ENCODE measurements around the gene KAT8. TPM values are rescaled to one million over a fixed set of nuclear protein-coding genes. Genes with fewer than 3 reads are reported as not detected.

KAT8 gene
- total RNA-seq, 1 donor = 24.6 TPM

DNA sequence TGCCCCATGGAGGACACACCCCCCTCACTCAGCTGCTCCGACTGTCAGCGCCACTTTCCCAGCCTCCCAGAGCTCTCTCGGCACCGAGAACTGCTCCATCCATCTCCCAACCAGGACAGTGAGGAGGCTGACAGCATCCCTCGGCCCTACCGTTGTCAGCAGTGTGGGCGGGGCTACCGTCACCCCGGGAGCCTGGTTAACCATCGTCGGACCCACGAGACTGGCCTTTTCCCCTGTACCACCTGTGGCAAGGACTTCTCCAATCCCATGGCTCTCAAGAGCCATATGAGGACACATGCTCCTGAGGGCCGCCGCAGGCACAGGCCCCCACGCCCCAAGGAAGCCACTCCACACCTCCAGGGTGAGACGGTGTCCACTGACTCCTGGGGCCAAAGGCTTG, 41.1 kb upstream of the KAT8 start:
- H3K4me3 ChIP-seq (ENCODE audit: low read depth, low read length) = no peak overlapping the region
- DNase-seq (ENCODE audit: low read depth) = no peak
- TF ChIP-seq, protein P1, sequence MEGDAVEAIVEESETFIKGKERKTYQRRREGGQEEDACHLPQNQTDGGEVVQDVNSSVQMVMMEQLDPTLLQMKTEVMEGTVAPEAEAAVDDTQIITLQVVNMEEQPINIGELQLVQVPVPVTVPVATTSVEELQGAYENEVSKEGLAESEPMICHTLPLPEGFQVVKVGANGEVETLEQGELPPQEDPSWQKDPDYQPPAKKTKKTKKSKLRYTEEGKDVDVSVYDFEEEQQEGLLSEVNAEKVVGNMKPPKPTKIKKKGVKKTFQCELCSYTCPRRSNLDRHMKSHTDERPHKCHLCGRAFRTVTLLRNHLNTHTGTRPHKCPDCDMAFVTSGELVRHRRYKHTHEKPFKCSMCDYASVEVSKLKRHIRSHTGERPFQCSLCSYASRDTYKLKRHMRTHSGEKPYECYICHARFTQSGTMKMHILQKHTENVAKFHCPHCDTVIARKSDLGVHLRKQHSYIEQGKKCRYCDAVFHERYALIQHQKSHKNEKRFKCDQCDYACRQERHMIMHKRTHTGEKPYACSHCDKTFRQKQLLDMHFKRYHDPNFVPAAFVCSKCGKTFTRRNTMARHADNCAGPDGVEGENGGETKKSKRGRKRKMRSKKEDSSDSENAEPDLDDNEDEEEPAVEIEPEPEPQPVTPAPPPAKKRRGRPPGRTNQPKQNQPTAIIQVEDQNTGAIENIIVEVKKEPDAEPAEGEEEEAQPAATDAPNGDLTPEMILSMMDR (IDR thresholded peaks at IDR 0.05; ENCODE audit: insufficient read depth, low read depth, low read length) = no peak

DNA sequence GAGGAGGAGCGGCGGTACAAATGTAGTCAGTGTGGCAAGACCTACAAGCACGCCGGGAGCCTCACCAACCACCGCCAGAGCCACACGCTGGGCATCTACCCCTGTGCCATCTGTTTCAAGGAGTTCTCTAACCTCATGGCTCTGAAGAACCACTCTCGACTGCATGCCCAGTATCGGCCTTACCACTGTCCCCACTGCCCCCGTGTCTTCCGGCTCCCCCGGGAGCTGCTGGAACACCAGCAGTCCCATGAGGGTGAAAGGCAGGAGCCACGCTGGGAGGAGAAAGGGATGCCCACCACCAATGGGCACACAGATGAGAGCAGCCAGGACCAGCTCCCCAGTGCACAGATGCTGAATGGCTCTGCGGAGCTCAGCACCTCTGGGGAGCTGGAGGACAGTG, 40.4 kb upstream of the KAT8 start:
- no peak overlapping the region for H3K4me3 ChIP-seq (ENCODE audit: low read depth, low read length)
- TF ChIP-seq, protein P1 (IDR thresholded peaks at IDR 0.05; ENCODE audit: insufficient read depth, low read depth, low read length) = no peak
- DNase-seq (ENCODE audit: low read depth) = no peak

DNA sequence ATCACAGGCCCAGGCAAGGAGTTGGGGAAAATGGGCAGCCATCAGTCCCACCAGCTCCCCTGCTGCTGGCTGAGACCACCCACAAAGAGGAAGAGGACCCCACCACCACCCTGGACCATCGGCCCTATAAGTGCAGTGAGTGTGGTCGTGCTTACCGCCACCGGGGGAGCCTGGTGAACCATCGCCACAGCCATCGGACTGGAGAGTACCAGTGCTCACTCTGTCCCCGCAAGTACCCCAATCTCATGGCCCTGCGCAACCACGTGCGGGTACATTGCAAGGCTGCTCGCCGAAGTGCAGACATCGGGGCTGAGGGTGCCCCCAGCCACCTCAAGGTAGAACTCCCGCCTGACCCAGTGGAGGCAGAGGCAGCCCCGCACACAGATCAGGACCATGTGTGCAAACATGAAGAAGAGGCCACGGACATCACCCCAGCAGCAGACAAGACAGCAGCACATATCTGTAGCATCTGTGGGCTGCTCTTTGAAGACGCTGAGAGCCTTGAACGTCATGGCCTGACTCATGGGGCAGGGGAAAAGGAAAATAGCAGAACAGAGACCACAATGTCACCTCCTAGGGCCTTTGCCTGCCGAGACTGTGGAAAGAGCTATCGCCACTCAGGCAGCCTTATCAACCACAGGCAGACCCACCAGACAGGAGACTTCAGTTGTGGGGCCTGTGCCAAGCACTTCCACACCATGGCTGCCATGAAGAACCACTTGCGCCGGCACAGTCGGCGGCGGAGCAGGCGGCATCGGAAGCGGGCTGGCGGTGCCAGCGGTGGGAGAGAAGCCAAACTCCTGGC, 39.7 kb upstream of the KAT8 start:
- DNase-seq (ENCODE audit: low read depth) = no peak
- TF ChIP-seq, protein P1 (IDR thresholded peaks at IDR 0.05; ENCODE audit: insufficient read depth, low read depth, low read length) = no peak
- no peak overlapping the region for H3K4me3 ChIP-seq (ENCODE audit: low read depth, low read length)

DNA sequence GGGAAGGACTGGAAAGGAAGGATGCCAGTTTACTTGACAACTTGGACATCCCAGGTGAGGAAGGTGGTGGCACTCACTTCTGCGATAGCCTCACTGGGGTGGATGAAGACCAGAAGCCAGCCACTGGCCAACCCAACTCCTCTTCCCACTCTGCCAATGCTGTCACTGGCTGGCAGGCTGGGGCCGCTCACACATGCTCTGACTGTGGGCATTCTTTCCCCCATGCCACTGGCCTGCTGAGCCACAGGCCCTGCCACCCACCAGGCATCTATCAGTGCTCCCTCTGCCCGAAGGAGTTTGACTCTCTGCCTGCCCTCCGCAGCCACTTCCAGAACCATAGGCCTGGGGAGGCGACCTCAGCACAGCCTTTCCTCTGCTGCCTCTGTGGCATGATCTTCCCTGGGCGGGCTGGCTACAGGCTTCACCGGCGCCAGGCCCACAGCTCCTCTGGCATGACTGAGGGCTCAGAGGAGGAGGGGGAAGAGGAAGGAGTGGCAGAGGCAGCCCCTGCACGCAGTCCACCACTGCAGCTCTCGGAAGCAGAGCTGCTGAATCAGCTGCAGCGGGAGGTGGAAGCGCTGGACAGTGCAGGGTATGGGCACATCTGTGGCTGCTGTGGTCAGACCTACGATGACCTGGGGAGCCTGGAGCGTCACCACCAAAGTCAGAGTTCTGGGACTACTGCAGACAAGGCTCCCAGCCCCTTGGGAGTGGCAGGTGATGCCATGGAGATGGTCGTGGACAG, 38.7 kb upstream of the KAT8 start:
- no peak for DNase-seq (ENCODE audit: low read depth)
- H3K4me3 ChIP-seq (ENCODE audit: low read depth, low read length) = no peak overlapping the region
- TF ChIP-seq, protein P1 (IDR thresholded peaks at IDR 0.05; ENCODE audit: insufficient read depth, low read depth, low read length) = no peak

DNA sequence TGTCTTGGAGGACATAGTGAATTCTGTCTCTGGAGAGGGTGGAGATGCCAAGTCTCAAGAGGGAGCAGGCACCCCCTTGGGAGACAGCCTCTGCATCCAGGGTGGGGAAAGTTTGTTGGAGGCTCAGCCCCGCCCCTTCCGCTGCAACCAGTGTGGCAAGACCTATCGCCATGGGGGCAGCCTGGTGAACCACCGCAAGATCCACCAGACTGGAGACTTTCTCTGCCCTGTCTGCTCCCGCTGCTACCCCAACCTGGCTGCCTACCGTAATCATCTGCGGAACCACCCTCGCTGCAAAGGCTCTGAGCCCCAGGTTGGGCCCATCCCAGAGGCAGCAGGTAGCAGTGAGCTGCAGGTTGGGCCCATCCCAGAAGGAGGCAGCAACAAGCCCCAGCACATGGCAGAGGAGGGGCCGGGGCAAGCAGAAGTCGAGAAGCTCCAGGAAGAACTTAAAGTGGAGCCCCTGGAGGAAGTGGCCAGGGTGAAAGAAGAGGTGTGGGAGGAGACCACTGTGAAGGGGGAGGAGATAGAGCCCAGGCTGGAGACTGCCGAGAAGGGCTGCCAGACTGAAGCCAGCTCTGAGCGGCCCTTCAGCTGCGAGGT, 38.0 kb upstream of the KAT8 start:
- no peak for DNase-seq (ENCODE audit: low read depth)
- H3K4me3 ChIP-seq (ENCODE audit: low read depth, low read length) = no peak overlapping the region
- TF ChIP-seq, protein P1 (IDR thresholded peaks at IDR 0.05; ENCODE audit: insufficient read depth, low read depth, low read length) = no peak

DNA sequence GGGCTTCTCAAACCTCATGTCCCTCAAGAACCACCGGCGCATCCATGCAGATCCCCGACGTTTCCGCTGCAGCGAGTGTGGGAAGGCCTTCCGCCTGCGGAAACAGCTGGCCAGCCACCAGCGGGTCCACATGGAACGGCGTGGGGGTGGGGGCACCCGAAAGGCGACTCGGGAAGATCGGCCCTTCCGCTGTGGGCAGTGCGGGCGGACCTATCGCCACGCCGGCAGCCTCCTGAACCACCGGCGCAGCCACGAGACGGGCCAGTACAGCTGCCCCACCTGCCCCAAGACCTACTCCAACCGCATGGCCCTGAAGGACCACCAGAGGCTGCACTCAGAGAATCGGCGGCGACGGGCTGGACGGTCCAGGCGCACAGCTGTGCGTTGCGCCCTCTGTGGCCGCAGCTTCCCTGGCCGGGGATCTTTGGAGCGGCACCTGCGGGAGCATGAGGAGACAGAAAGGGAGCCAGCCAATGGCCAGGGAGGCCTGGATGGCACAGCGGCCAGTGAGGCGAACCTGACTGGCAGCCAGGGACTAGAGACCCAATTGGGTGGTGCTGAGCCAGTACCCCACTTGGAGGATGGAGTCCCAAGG, 37.3 kb upstream of the KAT8 start:
- TF ChIP-seq, protein P1 (IDR thresholded peaks at IDR 0.05; ENCODE audit: insufficient read depth, low read depth, low read length) = no peak

More for the DNA sequence above, 37.3 kb upstream of the KAT8 start:
- no peak for DNase-seq (ENCODE audit: low read depth)
- no peak overlapping the region for H3K4me3 ChIP-seq (ENCODE audit: low read depth, low read length)

Data from fibroblast of villous mesenchyme (primary cell).